HG03378 (cell line): ENCODE measurements around the gene NPPA.
"Not testable (repeated sequence)": the region's sequence is repeated elsewhere in the genome, so short reads cannot be mapped to it uniquely, and the experiment has no call there.

Experiments
- ATAC-seq: cut with Tn5 transposase; IDR thresholded peaks from one replicate; pipeline ENCODE4 v1.9.1; 2021; ENCODE audit warnings: mild to moderate bottlenecking, moderate library complexity; ENCODE audit not compliant: unreplicated experiment

The NPPA gene

GRCh38 chr1:11847667-11848372 is at the start of gene NPPA:
TSS of gene NPPA (minus strand) at chr1:11847783. CDS start at chr1:11847684, 99 bp downstream.
- no peak for ATAC-seq

GRCh38 chr1:11894501-11894900 is 46.9 kb upstream of the NPPA start:
- ATAC-seq = not testable (repeated sequence)

GRCh38 chr1:11893907-11894251 is 46.3 kb upstream of the NPPA start:
- no peak for ATAC-seq

GRCh38 chr1:11891433-11892186 is 44.0 kb upstream of the NPPA start:
- no peak for ATAC-seq

GRCh38 chr1:11888877-11889208 is 41.3 kb upstream of the NPPA start:
- ATAC-seq = no peak

- ATAC-seq = no peak
Observed at GRCh38 chr1:11888206-11888876, 40.8 kb upstream of the NPPA start.

- no peak for ATAC-seq
Observed at GRCh38 chr1:11887666-11888007, 40.1 kb upstream of the NPPA start.

GRCh38 chr1:11886986-11887665 is 39.5 kb upstream of the NPPA start:
- ATAC-seq = no peak

GRCh38 chr1:11885916-11886315 is 38.3 kb upstream of the NPPA start:
- no peak for ATAC-seq

GRCh38 chr1:11882814-11883538 is 35.4 kb upstream of the NPPA start:
- no peak for ATAC-seq

GRCh38 chr1:11881749-11882441 is 34.3 kb upstream of the NPPA start:
- no peak for ATAC-seq

- ATAC-seq = no peak
Observed at GRCh38 chr1:11880911-11881748, 33.5 kb upstream of the NPPA start.

GRCh38 chr1:11880181-11880575 is 32.6 kb upstream of the NPPA start:
- ATAC-seq = no peak

GRCh38 chr1:11879311-11880180 is 32.0 kb upstream of the NPPA start:
- no peak for ATAC-seq

- ATAC-seq = no peak
Observed at GRCh38 chr1:11878891-11879190, 31.3 kb upstream of the NPPA start.

GRCh38 chr1:11878081-11878890 is 30.7 kb upstream of the NPPA start:
- ATAC-seq = no peak

GRCh38 chr1:11877074-11877473 is 29.5 kb upstream of the NPPA start:
- ATAC-seq = no peak

GRCh38 chr1:11875094-11875493 is 27.5 kb upstream of the NPPA start:
- ATAC-seq = no peak
